ENCODE measurements around the gene ERCC8.

Gene ERCC8

DNA sequence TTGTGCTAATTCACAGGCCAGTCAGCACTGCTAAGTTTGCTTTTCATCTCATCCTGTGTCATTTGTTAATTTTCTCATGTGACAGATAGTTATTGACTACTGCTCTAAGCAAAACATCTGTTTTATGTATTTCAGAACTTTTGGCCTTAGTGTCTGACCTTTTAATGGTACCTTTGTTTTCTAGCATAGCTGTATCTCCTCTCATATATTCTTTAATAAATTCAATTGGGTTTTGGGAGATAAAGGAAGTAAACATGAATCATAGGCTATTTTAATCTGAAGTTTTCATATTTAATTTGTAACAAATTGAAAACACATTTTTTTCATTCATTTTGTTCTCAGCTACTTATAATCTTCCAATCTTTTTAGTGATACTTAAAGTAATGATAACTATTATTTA is 13.2 kb upstream of the ERCC8 start:
- H3K27ac ChIP-seq, result no peak overlapping the region
- no peak for TF ChIP-seq ZFX (IDR thresholded peaks at IDR 0.05; ENCODE audit: borderline replicate concordance)
- TF ChIP-seq, protein P1, sequence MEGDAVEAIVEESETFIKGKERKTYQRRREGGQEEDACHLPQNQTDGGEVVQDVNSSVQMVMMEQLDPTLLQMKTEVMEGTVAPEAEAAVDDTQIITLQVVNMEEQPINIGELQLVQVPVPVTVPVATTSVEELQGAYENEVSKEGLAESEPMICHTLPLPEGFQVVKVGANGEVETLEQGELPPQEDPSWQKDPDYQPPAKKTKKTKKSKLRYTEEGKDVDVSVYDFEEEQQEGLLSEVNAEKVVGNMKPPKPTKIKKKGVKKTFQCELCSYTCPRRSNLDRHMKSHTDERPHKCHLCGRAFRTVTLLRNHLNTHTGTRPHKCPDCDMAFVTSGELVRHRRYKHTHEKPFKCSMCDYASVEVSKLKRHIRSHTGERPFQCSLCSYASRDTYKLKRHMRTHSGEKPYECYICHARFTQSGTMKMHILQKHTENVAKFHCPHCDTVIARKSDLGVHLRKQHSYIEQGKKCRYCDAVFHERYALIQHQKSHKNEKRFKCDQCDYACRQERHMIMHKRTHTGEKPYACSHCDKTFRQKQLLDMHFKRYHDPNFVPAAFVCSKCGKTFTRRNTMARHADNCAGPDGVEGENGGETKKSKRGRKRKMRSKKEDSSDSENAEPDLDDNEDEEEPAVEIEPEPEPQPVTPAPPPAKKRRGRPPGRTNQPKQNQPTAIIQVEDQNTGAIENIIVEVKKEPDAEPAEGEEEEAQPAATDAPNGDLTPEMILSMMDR (IDR thresholded peaks at IDR 0.05), result no peak

DNA sequence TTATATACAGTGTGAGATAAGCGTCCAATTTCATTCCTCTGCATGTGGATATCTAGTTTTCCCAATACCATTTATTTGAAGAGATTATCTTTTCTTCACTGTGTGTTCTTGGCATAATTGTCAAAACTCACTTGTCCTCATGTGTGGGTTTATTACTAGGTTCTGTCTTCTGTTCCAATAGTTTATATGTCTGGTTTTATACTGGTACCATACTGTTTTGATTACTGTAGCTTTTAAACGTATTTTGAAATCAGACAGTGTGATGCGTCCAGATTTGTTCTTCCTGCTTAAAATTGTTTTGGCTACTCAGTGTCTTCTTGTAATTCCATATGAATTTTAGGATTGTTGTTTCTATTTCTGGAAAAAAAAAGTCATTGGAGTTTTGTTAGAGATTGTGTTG is 10.4 kb upstream of the ERCC8 start:
- no peak for TF ChIP-seq ZFX (IDR thresholded peaks at IDR 0.05; ENCODE audit: borderline replicate concordance)
- TF ChIP-seq, protein P1 (IDR thresholded peaks at IDR 0.05), result no peak
- H3K27ac ChIP-seq, result no peak overlapping the region

- TF ChIP-seq, protein P1 (IDR thresholded peaks at IDR 0.05), result no peak
- no peak for TF ChIP-seq ZFX (IDR thresholded peaks at IDR 0.05; ENCODE audit: borderline replicate concordance)
- no peak overlapping the region for H3K27ac ChIP-seq
Measured at GRCh38 chr5:60948738-60949137, 3.9 kb upstream of the ERCC8 start.

GRCh38 chr5:60945813-60946187 is 930 bp upstream of the ERCC8 start:
- TF ChIP-seq ZFX (IDR thresholded peaks at IDR 0.05; ENCODE audit: borderline replicate concordance), result no peak
- TF ChIP-seq, protein P1 (IDR thresholded peaks at IDR 0.05), result no peak
- peak overlapping the region; percentile 78 for H3K27ac ChIP-seq

DNA sequence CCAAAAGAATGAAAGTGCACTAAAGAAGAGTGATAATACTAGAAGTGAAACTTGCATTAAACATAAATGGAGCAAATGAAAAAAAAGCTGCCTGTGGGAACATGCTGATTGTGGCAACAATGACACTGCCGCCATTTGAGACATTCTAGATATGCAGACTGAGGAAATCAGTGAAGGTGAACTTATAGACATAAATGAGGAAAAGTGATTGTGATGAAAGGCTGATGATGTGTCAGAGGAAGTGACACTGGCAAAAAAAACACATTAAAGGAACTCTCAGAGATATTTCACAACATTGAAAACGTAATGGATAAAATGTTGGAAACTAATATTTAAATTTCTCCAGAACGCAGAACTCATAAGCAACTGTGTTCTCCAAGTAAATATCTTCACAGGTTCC is 1.2 kb downstream of the ERCC8 start:
- no peak overlapping the region for H3K27ac ChIP-seq
- no peak for TF ChIP-seq ZFX (IDR thresholded peaks at IDR 0.05; ENCODE audit: borderline replicate concordance)
- TF ChIP-seq, protein P1 (IDR thresholded peaks at IDR 0.05), result no peak

- no peak overlapping the region for H3K27ac ChIP-seq
- TF ChIP-seq, protein P1 (IDR thresholded peaks at IDR 0.05), result peak; percentile 42
- TF ChIP-seq ZFX (IDR thresholded peaks at IDR 0.05; ENCODE audit: borderline replicate concordance), result no peak
Measured at GRCh38 chr5:60929024-60929423, 15.8 kb downstream of the ERCC8 start.

DNA sequence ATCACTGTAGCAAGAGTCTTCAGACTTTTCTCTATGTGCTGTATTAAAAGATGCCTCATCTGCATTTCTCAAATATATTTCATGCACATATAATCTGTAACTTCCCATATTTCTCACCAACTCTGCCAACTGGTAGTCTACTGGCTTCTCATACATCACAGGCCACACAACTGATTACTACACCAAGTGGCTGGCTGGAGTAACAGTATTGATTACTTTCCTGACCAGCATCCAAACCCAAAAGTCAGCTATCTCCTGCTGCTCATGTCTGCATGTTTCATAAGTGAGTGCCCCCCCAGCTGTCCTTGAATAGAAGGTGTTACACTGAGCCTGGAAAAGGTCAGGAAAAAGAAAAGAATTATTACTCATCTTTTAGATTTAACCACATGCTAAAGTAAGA is 17.4 kb downstream of the ERCC8 start:
- TF ChIP-seq ZFX (IDR thresholded peaks at IDR 0.05; ENCODE audit: borderline replicate concordance), result no peak
- TF ChIP-seq, protein P1 (IDR thresholded peaks at IDR 0.05), result no peak

More for the DNA sequence above, 17.4 kb downstream of the ERCC8 start:
- H3K27ac ChIP-seq, result no peak overlapping the region
